Stimulated activated CD8-positive, alpha-beta memory T cell treated with anti-CD3 and anti-CD28 coated beads, Interleukin-15, amount 100 ng/mL, for 4 hours (primary cell): Measurements from ENCODE around the gene MAP4K4.

Experiments
- DNase-seq, 2 donors: peaks; one replicate each; pipeline ENCODE4 v3.0.0-alpha.2; 2020; ENCODE audit warnings: low read depth in 2 of 2

Gene MAP4K4

GRCh38 chr2:101790857-101791256 is 93.3 kb downstream of the MAP4K4 start:
- no peak for DNase-seq

GRCh38 chr2:101792208-101792607 is 94.7 kb downstream of the MAP4K4 start:
- DNase-seq, result no peak

GRCh38 chr2:101793277-101793969 is 95.9 kb downstream of the MAP4K4 start:
- no peak for DNase-seq

GRCh38 chr2:101794141-101794540 is 96.6 kb downstream of the MAP4K4 start:
- DNase-seq, result no peak

- no peak for DNase-seq
Observed at GRCh38 chr2:101795033-101795432, 97.5 kb downstream of the MAP4K4 start.

- no peak for DNase-seq
Observed at GRCh38 chr2:101796825-101797600, 99.5 kb downstream of the MAP4K4 start.

- no peak for DNase-seq
Observed at GRCh38 chr2:101801496-101801895, 104.0 kb downstream of the MAP4K4 start.

- no peak for DNase-seq
Observed at GRCh38 chr2:101802329-101802728, 104.8 kb downstream of the MAP4K4 start.

GRCh38 chr2:101803128-101803527 is 105.6 kb downstream of the MAP4K4 start:
- DNase-seq, result no peak

- DNase-seq, result no peak
Observed at GRCh38 chr2:101803945-101804696, 106.6 kb downstream of the MAP4K4 start.

GRCh38 chr2:101805152-101806088 is 107.9 kb downstream of the MAP4K4 start:
- no peak for DNase-seq

GRCh38 chr2:101806123-101806522 is 108.6 kb downstream of the MAP4K4 start:
- no peak for DNase-seq

GRCh38 chr2:101806701-101807100 is 109.2 kb downstream of the MAP4K4 start:
- no peak for DNase-seq

- DNase-seq, result no peak
Observed at GRCh38 chr2:101807242-101807641, 109.7 kb downstream of the MAP4K4 start.

- no peak for DNase-seq
Observed at GRCh38 chr2:101808006-101808562, 110.6 kb downstream of the MAP4K4 start.

- DNase-seq, result no peak
Observed at GRCh38 chr2:101809698-101810097, 112.2 kb downstream of the MAP4K4 start.

GRCh38 chr2:101811226-101812015 is 113.9 kb downstream of the MAP4K4 start:
- no peak for DNase-seq

- DNase-seq, result no peak
Observed at GRCh38 chr2:101812226-101812625, 114.7 kb downstream of the MAP4K4 start.

- no peak for DNase-seq
Observed at GRCh38 chr2:101814752-101815151, 117.2 kb downstream of the MAP4K4 start.

GRCh38 chr2:101815154-101815553 is 117.6 kb downstream of the MAP4K4 start:
- no peak for DNase-seq
